GM23338 (cell line): ENCODE data around the gene SCO1.

Experiments used
- CTCF ChIP-seq, 2 experiments: fragments of 200-600 bp in 1 of 2; sonication (generic) in 1 of 2; conservative IDR thresholded peaks; 2 replicates each; pipeline versions ENCODE4 v1.5.1 to v1.6.1; 2016 to 2017; ENCODE audit warnings: antibody characterized with exemption in 2 of 2, low read depth in 2 of 2, mild to moderate bottlenecking in 2 of 2, moderate library complexity in 1 of 2
- EZH2 ChIP-seq: fragments of 200-600 bp; sonication (generic); IDR thresholded peaks from one replicate; pipeline ENCODE4 v1.8.0; 2017; ENCODE audit warnings: antibody characterized with exemption, mild to moderate bottlenecking, low read depth; ENCODE audit not compliant: unreplicated experiment
- EZH2phosphoT487 ChIP-seq: fragments of 200-600 bp; sonication (generic); IDR thresholded peaks from one replicate; pipeline ENCODE4 v1.8.1; 2018; ENCODE audit warnings: antibody characterized with exemption; ENCODE audit not compliant: unreplicated experiment
- POLR2AphosphoS5 ChIP-seq: IDR thresholded peaks from 2 replicates; pipeline ENCODE4 v1.6.1; 2016; ENCODE audit warnings: antibody characterized with exemption, low read depth

DNA sequence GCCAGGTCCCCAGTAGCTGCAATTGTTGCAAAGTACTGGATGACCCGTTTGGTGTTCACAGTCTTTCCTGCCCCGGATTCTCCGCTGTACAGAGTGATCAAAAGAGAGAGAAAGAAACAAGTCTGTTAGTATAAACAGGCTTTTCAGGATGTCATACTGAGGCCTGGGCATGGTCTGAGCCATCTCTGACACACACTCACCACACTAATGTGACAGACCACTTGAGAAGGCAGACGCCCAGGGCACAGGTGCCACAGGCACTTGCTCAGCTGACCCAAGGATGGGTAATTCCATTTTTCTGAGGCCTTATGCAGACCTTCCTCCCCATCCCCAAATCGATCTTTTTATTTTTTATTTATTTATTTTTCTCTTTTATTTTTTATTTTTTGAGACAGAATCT, 47.7 kb downstream of the SCO1 start:
- TF ChIP-seq EZH2 (no peak), CTCF (conservative IDR thresholded peaks at IDR 0.05; ENCODE audit: low read depth in 2 of 2) (no peak), EZH2phosphoT487 (no peak), POLR2AphosphoS5 (no peak)
